ENCODE data around the gene ACAT1.

GRCh38 chr11:108144615-108145014 lies 23.2 kb downstream of the ACAT1 start:
- TF ChIP-seq ZSCAN29 (IDR thresholded peaks at IDR 0.05), result no peak
- TF ChIP-seq RAD21 (IDR thresholded peaks at IDR 0.05; ENCODE audit: insufficient read depth, low read depth, low read length), result no peak
- TF ChIP-seq CEBPZ (IDR thresholded peaks at IDR 0.05; ENCODE audit: low read depth, low read length), result no peak
- no peak for TF ChIP-seq SP1 (IDR thresholded peaks at IDR 0.05; ENCODE audit: low read depth, low read length)
- TF ChIP-seq RFX5 (IDR thresholded peaks at IDR 0.05; ENCODE audit: low read depth, low read length), result no peak
- no peak for TF ChIP-seq JUND (IDR thresholded peaks at IDR 0.05; ENCODE audit: low read depth, low read length)
- no peak for TF ChIP-seq MYC (IDR thresholded peaks at IDR 0.05; ENCODE audit: insufficient read depth, insufficient read length, insufficient replicate concordance, low read length, severe bottlenecking)
- TF ChIP-seq CTCF (IDR thresholded peaks at IDR 0.05 in 2 of 3, conservative IDR thresholded peaks at IDR 0.05 in 1 of 3; ENCODE audit: control insufficient read depth in 2 of 3, extremely low read depth in 1 of 3, insufficient read depth in 1 of 3, low read depth in 3 of 3, low read length in 3 of 3), result no peak
- TF ChIP-seq EP300 (IDR thresholded peaks at IDR 0.05; ENCODE audit: borderline replicate concordance in 1 of 2, control insufficient read depth in 1 of 2, low read depth in 2 of 2, low read length in 2 of 2), result no peak
- TF ChIP-seq ESRRA (IDR thresholded peaks at IDR 0.05; ENCODE audit: low read length), result no peak
- TF ChIP-seq BRCA1 (IDR thresholded peaks at IDR 0.05; ENCODE audit: low read depth, low read length), result no peak
- TF ChIP-seq ZNF274 (IDR thresholded peaks at IDR 0.05; ENCODE audit: insufficient read depth, insufficient read length), result no peak
- TF ChIP-seq HDAC2 (IDR thresholded peaks at IDR 0.05), result no peak
- no peak for TF ChIP-seq ZBTB40 (IDR thresholded peaks at IDR 0.05; ENCODE audit: borderline replicate concordance)
